KMS-11 (cell line): ENCODE results near the gene PGAP6.

Experiments used
- H2AFZ ChIP-seq: fragments of 200-600 bp; sonication (generic); 2 replicates; pipeline ENCODE4 v1.6.1; 2016; ENCODE audit warnings: antibody characterized with exemption, mixed run types, low read depth
- H3K27ac ChIP-seq: fragments of 200-600 bp; sonication (generic); 2 replicates; pipeline ENCODE4 v1.6.1; 2016; ENCODE audit warnings: mild to moderate bottlenecking, mixed run types
- H3K27me3 ChIP-seq: fragments of 200-600 bp; sonication (generic); 2 replicates; pipeline ENCODE4 v1.6.1; 2017; ENCODE audit warnings: mild to moderate bottlenecking, low read depth, mixed run types, moderate library complexity; ENCODE audit not compliant: insufficient read depth
- H3K36me3 ChIP-seq: fragments of 200-600 bp; sonication (generic); 2 replicates; pipeline ENCODE4 v1.6.1; 2017; ENCODE audit warnings: mild to moderate bottlenecking, mixed run types; ENCODE audit not compliant: insufficient read depth
- H3K4me1 ChIP-seq: fragments of 200-600 bp; sonication (generic); 2 replicates; pipeline ENCODE4 v1.6.1; 2016; ENCODE audit warnings: mild to moderate bottlenecking, low read depth, mixed run types; ENCODE audit not compliant: poor library complexity, severe bottlenecking
- H3K4me2 ChIP-seq: fragments of 200-600 bp; sonication (generic); 2 replicates; pipeline ENCODE4 v1.7.0; 2016; ENCODE audit warnings: mild to moderate bottlenecking, mixed run types
- H3K4me3 ChIP-seq: fragments of 200-600 bp; sonication (generic); IDR thresholded peaks from 2 replicates; pipeline ENCODE4 v1.6.1; 2017; ENCODE audit warnings: low read depth, low read length, mixed read lengths; ENCODE audit not compliant: insufficient read depth
- H3K79me2 ChIP-seq: fragments of 200-600 bp; sonication (generic); 2 replicates; pipeline ENCODE4 v1.6.1; 2016; ENCODE audit warnings: low read depth, mixed run types; ENCODE audit not compliant: insufficient read depth
- H3K9ac ChIP-seq: fragments of 200-600 bp; sonication (generic); 2 replicates; pipeline ENCODE4 v1.6.1; 2016; ENCODE audit warnings: mild to moderate bottlenecking, mixed run types
- H4K20me1 ChIP-seq: fragments of 200-600 bp; sonication (generic); 2 replicates; pipeline ENCODE4 v1.6.1; 2016; ENCODE audit warnings: mild to moderate bottlenecking, mixed run types; ENCODE audit not compliant: insufficient read depth
- TF ChIP-seq, protein P1 (sequence below): fragments of 200-600 bp; sonication (generic); conservative IDR thresholded peaks from 2 replicates; pipeline ENCODE4 v1.6.1; 2017; ENCODE audit warnings: low read depth, mild to moderate bottlenecking, antibody characterized with exemption, low read length, moderate library complexity, mixed read lengths

Gene PGAP6

DNA sequence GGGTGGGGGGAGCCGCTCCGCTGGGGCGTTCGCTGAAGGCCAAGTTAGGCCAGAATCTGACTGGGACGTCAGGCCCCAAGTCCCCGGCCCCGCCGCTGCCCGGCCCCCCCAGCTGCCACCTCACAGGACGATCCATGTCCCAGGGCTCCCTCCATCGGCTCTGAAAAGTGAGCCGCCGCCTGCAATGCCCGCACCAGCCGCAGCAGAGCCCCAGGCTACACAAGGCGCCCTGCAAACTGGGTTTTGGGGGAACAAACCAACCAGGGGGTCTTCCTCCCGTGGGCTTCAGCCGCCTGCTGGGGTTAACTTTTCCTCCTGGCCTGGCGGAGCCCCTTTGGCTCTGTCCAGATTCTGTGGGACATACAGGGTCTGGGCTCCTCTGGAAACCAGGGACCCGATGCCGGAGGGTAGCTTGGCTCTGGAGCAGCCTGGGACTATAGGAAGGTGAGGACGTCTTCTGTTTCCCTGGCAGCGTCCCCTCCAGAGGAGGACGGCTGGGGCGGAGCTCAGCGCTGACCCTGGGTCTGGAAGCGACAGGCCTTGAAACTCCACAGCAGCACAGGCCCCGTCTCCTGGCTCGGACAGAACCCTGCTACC, 16.1 kb upstream of the PGAP6 start:
- peaks cover 19% of the 10 kb centered on the region for H3K27me3 ChIP-seq
- no peak overlapping the region for H3K4me3 ChIP-seq
- H3K9ac ChIP-seq = no peak overlapping the region
- H2AFZ ChIP-seq = no peak overlapping the region
- TF ChIP-seq, protein P1, sequence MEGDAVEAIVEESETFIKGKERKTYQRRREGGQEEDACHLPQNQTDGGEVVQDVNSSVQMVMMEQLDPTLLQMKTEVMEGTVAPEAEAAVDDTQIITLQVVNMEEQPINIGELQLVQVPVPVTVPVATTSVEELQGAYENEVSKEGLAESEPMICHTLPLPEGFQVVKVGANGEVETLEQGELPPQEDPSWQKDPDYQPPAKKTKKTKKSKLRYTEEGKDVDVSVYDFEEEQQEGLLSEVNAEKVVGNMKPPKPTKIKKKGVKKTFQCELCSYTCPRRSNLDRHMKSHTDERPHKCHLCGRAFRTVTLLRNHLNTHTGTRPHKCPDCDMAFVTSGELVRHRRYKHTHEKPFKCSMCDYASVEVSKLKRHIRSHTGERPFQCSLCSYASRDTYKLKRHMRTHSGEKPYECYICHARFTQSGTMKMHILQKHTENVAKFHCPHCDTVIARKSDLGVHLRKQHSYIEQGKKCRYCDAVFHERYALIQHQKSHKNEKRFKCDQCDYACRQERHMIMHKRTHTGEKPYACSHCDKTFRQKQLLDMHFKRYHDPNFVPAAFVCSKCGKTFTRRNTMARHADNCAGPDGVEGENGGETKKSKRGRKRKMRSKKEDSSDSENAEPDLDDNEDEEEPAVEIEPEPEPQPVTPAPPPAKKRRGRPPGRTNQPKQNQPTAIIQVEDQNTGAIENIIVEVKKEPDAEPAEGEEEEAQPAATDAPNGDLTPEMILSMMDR = no peak
- H3K4me2 ChIP-seq = no peak overlapping the region
- peaks cover 21% of the 10 kb centered on the region for H3K4me1 ChIP-seq
- no peaks in the 10 kb centered on the region for H3K36me3 ChIP-seq
- H3K27ac ChIP-seq = no peak overlapping the region
- no peaks in the 10 kb centered on the region for H3K79me2 ChIP-seq
- H4K20me1 ChIP-seq = no peaks in the 10 kb centered on the region

DNA sequence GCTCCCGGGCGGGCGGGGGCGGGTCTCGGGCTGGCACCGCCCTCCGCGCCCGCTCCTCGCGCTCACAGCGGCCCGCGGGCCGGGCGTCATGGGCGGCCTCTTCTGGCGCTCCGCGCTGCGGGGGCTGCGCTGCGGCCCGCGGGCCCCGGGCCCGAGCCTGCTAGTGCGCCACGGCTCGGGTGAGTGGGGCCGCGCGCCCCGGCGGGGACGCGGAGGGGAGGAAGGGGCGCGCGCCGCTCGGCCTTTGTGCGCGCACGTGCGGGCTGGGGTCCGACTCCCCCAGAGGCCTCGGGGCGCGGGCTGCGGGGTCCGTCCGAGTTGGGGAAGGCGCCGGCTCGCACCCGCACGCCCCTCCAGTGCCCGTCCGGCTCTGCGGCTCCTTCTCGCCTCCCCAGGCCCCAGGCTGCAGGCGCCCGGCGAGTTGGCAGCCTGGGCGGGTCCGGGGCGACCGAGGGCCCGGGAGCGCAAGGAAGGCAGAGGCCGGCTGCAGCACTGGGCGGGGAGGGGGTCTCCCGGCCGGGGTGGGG, 15.4 kb upstream of the PGAP6 start, which contains the start of gene NME4:
TSS of gene NME4 (plus strand) at position 65 of the 527 bp plus-strand sequence. CDS start at position 89, 24 bp downstream.
- H3K27me3 ChIP-seq = peaks cover 19% of the 10 kb centered on the region
- H3K9ac ChIP-seq = peak within 1 kb of the TSS; percentile 61; the same call in 1 of the 2 replicates
- H2AFZ ChIP-seq = no peak within 1 kb of the TSS; the same call in 1 of the 2 replicates
- H3K4me3 ChIP-seq = no peak within 1 kb of the TSS
- H3K79me2 ChIP-seq = no peaks in the 10 kb centered on the region
- H3K27ac ChIP-seq = no peak within 1 kb of the TSS
- H4K20me1 ChIP-seq = no peaks in the 10 kb centered on the region
- no peaks in the 10 kb centered on the region for H3K36me3 ChIP-seq
- TF ChIP-seq, protein P1 = no peak
- peak within 1 kb of the TSS; percentile 31; the same call in 1 of the 2 replicates for H3K4me2 ChIP-seq
- peaks cover 15% of the 10 kb centered on the region for H3K4me1 ChIP-seq

DNA sequence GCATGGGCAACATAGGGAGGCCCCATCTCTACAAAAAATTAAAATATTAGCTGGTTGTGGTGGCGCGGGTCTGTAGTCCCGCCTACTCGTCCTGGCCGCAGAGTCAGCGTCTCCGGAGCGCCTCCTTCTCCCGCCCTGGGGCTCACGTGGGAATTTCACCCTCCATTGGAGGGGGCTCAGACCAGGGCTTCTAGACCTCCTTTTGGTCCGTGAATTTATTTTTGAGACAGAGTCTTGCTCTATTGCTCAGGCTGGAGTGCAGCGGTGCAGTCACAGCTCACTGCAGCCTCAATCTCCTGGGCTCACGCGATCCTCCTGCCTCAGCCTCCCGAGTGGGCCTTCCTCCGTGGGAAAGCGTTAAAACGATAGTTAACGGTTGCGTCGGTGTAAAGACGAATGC, 14.8 kb upstream of the PGAP6 start:
- H3K36me3 ChIP-seq = no peaks in the 10 kb centered on the region
- H3K4me1 ChIP-seq = peaks cover 16% of the 10 kb centered on the region
- no peak overlapping the region; the same call in 1 of the 2 replicates for H2AFZ ChIP-seq
- no peak overlapping the region for H3K4me3 ChIP-seq
- H3K27ac ChIP-seq = no peak overlapping the region
- TF ChIP-seq, protein P1 = no peak
- peaks cover 19% of the 10 kb centered on the region for H3K27me3 ChIP-seq
- H3K9ac ChIP-seq = no peak overlapping the region
- H3K4me2 ChIP-seq = peak overlapping the region; percentile 31; the same call in 1 of the 2 replicates
- no peaks in the 10 kb centered on the region for H3K79me2 ChIP-seq
- H4K20me1 ChIP-seq = no peaks in the 10 kb centered on the region

DNA sequence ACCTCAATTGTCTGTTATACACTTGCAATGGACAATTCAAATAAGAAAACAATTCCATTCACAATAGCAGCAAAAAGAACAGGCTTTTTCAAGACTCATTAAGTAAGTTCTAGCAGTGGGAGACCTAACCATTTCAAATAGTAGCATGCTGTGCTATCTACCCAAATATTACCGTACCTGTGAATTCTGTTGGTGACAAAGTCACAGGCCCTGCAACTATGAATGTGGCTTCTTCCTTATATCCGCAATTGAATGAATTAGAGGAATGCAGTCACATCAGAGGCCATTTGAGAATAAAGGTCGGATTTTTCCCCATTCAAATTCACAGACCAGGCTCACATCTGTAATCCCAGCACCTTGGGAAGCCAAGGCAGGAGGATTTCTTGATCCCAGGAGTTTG, 14.4 kb upstream of the PGAP6 start:
- no peaks in the 10 kb centered on the region for H3K36me3 ChIP-seq
- H3K27ac ChIP-seq = no peak overlapping the region
- no peak overlapping the region for H3K9ac ChIP-seq

More for the DNA sequence above, 14.4 kb upstream of the PGAP6 start:
- peaks cover 17% of the 10 kb centered on the region for H3K4me1 ChIP-seq
- TF ChIP-seq, protein P1 = no peak
- no peaks in the 10 kb centered on the region for H4K20me1 ChIP-seq
- no peak overlapping the region for H2AFZ ChIP-seq
- H3K27me3 ChIP-seq = peaks cover 19% of the 10 kb centered on the region
- H3K4me3 ChIP-seq = no peak overlapping the region
- no peaks in the 10 kb centered on the region for H3K79me2 ChIP-seq
- H3K4me2 ChIP-seq = no peak overlapping the region
